ENCODE results near the gene TEAD3. TPM values are rescaled to one million over a fixed set of nuclear protein-coding genes. Genes with fewer than 3 reads are reported as not detected.

Gene TEAD3
- total and polyA plus RNA-seq, 2 experiments from 2014 or later: 15.0 to 26.5 TPM

GRCh38 chr6:35522660-35523658, 26.1 kb upstream of the TEAD3 start:
- Histone ChIP-seq H3F3A (replicated peaks; ENCODE audit: low read depth) (0 out of 2 replicates have a peak, but pooled peaks cover 3% of the 10 kb centered on the region), H2AFZ (peak overlapping the region; percentile 96), H3K36me3 (ENCODE audit: insufficient read depth) (no peaks in the 10 kb centered on the region), H4K20me1 (replicated peaks; ENCODE audit: insufficient read depth) (no peaks in the 10 kb centered on the region), H3K79me2 (replicated peaks; ENCODE audit: insufficient read depth) (no peaks in the 10 kb centered on the region), H3K9me2 (ENCODE audit: insufficient read depth) (no peaks in the 10 kb centered on the region), H3K4me1 (ENCODE audit: insufficient read depth) (peaks cover 7% of the 10 kb centered on the region), H3K4me2 (peak overlapping the region; percentile 66), H3K27me3 (ENCODE audit: insufficient read depth) (no peaks in the 10 kb centered on the region), H3K4me3 (peak overlapping the region; percentile 25; the same call in 1 of the 2 replicates), H3K27ac (ENCODE audit: low read depth) (no peak overlapping the region)
- ATAC-seq: peak; percentile 91
- Mint-ChIP-seq H3K4me3 (no peak overlapping the region), H3K9me3 (no peaks in the 10 kb centered on the region; the same call in 2 of the 3 replicates), H3K27me3 (ENCODE audit: insufficient read depth, low read depth, poor library complexity) (peaks cover 15% of the 10 kb centered on the region), H3K27ac (no peak overlapping the region), H3K4me1 (peaks cover 14% of the 10 kb centered on the region), H3K36me3 (ENCODE audit: low read depth) (no peaks in the 10 kb centered on the region)
- peak; percentile 86 for DNase-seq (ENCODE audit: low spot score)
- no peak for TF ChIP-seq CREB1 (CRISPR knock-in tag; IDR thresholded peaks at IDR 0.05; ENCODE audit: low read depth)
- peak; percentile 78 to 97 for TF ChIP-seq CTCF (conservative IDR thresholded peaks at IDR 0.05; ENCODE audit: low read depth in 2 of 2)
- TF ChIP-seq ZNF462 (CRISPR knock-in tag; IDR thresholded peaks at IDR 0.05): no peak

Measured in GM23338 (cell line).